Calu3 (cell line): ENCODE data around the gene ARFGAP2. TPM values are rescaled to one million over a fixed set of nuclear protein-coding genes. Genes with fewer than 3 reads are reported as not detected.
A peak's percentile ranks its signal among the peaks of the same experiment; 100 is the strongest.

Source experiments
- Bru-seq: library from RNA; stranded (reverse); fragments of 400-500 nt; gene quantifications from one replicate; lab custom pipeline; 2021; lab: Mats Ljungman, UMichigan
- BruChase-seq, 2 experiments: library from RNA; stranded (reverse); fragments of 400-500 nt; gene quantifications; one replicate each; lab custom pipeline; 2021; lab: Mats Ljungman, UMichigan
- BruUV-seq: library from RNA; stranded (reverse); fragments of 400-500 nt; replicated peaks from 2 replicates; lab custom pipeline; 2021; lab: Mats Ljungman, UMichigan
- CTCF ChIA-PET: fragments of 300-600 bp; sonication (Branson Sonifier 250); formaldehyde crosslinking; loops from one replicate; lab custom pipeline; 2022; ENCODE audit warnings: antibody characterized with exemption; lab: Charles Lee
- DNase-seq: peaks from one replicate; pipeline ENCODE4 v3.0.0; 2022
- H3K27ac Mint-ChIP-seq: one replicate; pipeline ENCODE4 v1.8.0; 2022; ENCODE audit warnings: mixed read lengths; ENCODE audit not compliant: unreplicated experiment
- H3K27me3 Mint-ChIP-seq: one replicate; pipeline ENCODE4 v1.8.0; 2022; ENCODE audit warnings: mixed read lengths; ENCODE audit not compliant: unreplicated experiment
- H3K36me3 Mint-ChIP-seq: one replicate; pipeline ENCODE4 v1.8.0; 2022; ENCODE audit warnings: mild to moderate bottlenecking, moderate library complexity, mixed read lengths; ENCODE audit not compliant: insufficient read depth, unreplicated experiment
- H3K4me1 Mint-ChIP-seq: one replicate; pipeline ENCODE4 v1.8.0; 2022; ENCODE audit warnings: mild to moderate bottlenecking, low read depth, mixed read lengths; ENCODE audit not compliant: unreplicated experiment
- H3K4me3 Mint-ChIP-seq: one replicate; pipeline ENCODE4 v1.8.0; 2022; ENCODE audit warnings: mild to moderate bottlenecking, low read depth, moderate library complexity, mixed read lengths; ENCODE audit not compliant: unreplicated experiment
- H3K9me3 Mint-ChIP-seq: one replicate; pipeline ENCODE4 v1.8.0; 2022; ENCODE audit warnings: low read depth, mixed read lengths; ENCODE audit not compliant: unreplicated experiment
- intact Hi-C: fragments of 100-400 bp; cut with micrococcal nuclease; formaldehyde crosslinking; loops from one replicate; pipeline ENCODE4 v1.10.0; 2022; ENCODE audit not compliant: unreplicated experiment
- long read RNA-seq: library from polyadenylated mRNA; stranded (forward); transcript quantifications from one replicate; pipeline ENCODE4 v2.0.0, GENCODE V29; 2022
- total RNA-seq: library from RNA; stranded (reverse); gene quantifications from 2 replicates; pipeline ENCODE4 v1.2.3, GENCODE V29; 2022
- TF ChIP-seq, protein P1 (sequence below): fragments of 200-600 bp; IDR thresholded peaks from one replicate; pipeline ENCODE4 v1.8.0; 2022; ENCODE audit warnings: antibody characterized with exemption; ENCODE audit not compliant: unreplicated experiment

The ARFGAP2 gene
- total RNA-seq (108 and 121 TPM in 2 replicates), Bru-seq, nascent RNA (percentile 89 among the genes with signal in this experiment), BruChase-seq, experiment 1, labeled RNA remaining after a 6-hour chase (percentile 91 among the genes with signal in this experiment), BruChase-seq, experiment 2, labeled RNA remaining after a 2-hour chase (percentile 94 among the genes with signal in this experiment)
- long read RNA-seq, transcript ARFGAP2-205 (16 exons, 2,976 nt): major isoform, 14 of 138 reads
- long read RNA-seq, transcript ARFGAP2-209 (3 exons, 1,723 nt): minor isoform, 6 of 138 reads
- long read RNA-seq, partial matches to known transcripts: 9 of 138 reads
- long read RNA-seq, other reads (novel, unspliced or antisense): 106 of 138 reads

DNA sequence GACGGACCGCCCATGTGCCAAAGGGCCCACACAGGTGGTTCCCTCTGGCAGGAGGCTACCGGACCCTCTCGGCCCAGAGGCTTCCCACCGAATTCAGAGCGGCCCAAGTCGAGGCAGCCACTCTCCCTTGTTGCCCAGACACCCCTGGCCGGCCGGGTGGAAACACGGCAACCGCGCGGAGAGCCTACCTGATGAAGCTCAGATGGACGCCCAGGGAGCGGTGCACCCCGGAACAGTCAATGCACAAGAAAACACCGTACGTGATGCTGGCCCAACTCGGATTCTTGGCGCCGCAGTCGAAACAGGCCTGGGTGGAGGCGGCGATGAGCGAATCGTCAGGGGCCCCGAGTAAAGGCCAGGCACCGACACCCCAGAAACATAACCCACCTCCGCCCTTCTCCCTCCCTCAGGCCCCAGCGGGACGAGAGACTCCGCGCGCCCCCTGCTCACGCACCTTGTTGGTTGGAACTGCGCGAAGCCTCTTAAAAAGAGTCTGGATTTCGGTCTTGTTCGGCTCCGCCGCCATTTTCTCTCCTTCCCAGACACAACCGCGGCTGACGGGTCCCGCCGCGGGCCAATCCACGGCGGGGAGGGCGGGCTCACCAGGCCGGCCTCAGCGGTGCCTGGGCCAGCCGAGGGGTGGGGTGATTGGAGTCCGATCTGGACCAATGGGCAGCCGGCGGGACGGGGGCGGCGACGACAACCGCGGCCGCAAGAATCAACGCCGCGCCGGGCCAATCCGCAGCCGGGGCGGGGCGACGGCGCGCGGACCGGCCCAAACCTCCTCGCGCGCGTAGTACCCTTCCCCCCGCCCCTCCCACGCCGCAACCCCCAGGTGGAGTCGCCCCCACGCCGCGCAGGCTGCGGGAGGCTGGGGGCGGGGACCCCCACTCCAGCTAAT lies at the start of gene ARFGAP2:
Gene ARFGAP2 (minus strand): TSS at position 552 of the 901 bp plus-strand sequence. CDS start 26 bp downstream, at position 526.
- peak; percentile 99 for DNase-seq
- CTCF ChIA-PET: interaction anchor here (1.9 to 3.8 kb wide), 2 partner anchors 11 to 82 kb away, joined by 4 to 22 read pairs; partner anchors contain the start of gene NR1H3
- Mint-ChIP-seq H3K27me3 (no peaks in the 10 kb centered on the region), H3K9me3 (no peaks in the 10 kb centered on the region), H3K27ac (peak within 1 kb of the TSS; percentile 99), H3K36me3 (peaks cover 68% of the 10 kb centered on the region), H3K4me1 (peaks cover 23% of the 10 kb centered on the region), H3K4me3 (peak within 1 kb of the TSS; percentile 98)
- intact Hi-C loops: loop anchor here (2.0 to 5.0 kb wide), 3 partner anchors 36 to 181 kb away; partner anchors contain the start of gene DDB2
- TSS peak; percentile 62 for BruUV-seq
- TF ChIP-seq, protein P1, sequence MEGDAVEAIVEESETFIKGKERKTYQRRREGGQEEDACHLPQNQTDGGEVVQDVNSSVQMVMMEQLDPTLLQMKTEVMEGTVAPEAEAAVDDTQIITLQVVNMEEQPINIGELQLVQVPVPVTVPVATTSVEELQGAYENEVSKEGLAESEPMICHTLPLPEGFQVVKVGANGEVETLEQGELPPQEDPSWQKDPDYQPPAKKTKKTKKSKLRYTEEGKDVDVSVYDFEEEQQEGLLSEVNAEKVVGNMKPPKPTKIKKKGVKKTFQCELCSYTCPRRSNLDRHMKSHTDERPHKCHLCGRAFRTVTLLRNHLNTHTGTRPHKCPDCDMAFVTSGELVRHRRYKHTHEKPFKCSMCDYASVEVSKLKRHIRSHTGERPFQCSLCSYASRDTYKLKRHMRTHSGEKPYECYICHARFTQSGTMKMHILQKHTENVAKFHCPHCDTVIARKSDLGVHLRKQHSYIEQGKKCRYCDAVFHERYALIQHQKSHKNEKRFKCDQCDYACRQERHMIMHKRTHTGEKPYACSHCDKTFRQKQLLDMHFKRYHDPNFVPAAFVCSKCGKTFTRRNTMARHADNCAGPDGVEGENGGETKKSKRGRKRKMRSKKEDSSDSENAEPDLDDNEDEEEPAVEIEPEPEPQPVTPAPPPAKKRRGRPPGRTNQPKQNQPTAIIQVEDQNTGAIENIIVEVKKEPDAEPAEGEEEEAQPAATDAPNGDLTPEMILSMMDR: no peak

DNA sequence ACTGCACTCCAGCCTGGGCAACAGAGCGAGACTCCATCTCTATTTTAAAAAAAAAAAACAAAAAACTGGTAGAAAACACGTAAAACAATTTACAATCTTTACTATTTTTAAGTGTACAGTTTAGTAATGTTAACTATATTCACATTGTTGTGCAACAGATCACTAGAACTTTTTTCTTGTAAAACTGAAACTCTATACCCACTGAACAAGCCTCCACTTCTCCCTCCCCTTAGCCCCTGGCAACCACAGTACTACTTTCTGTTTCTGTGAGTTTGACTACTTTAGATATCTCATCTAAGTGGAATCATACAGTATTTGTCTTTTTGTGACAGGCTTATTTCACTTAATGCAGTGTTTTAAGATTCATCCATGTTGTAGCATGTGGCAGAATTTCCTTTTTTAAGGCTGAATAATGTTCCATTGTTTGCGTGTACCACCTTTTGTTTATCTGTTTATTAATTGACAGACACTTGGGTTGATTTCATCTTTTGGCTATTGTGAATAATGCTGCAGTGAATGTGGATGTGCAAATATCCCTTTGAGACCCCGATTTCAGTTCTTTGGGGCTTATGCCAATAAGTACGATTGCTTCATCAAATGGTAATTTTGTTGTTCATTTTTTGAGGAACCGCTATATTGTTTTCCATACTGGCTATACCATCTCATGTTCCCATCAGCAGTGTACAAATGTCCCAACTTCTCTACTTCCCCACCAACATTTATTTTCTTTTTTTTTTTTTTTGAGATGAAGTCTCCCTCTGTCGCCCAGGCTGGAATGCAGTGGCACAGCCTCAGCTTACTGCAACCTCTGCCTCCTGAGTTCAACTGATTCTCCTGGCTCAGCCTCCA lies 49.1 kb upstream of the ARFGAP2 start:
- no peak overlapping the region for H3K4me3 Mint-ChIP-seq
- BruUV-seq: no TSS peak
- DNase-seq: no peak
- no peaks in the 10 kb centered on the region for H3K36me3 Mint-ChIP-seq
- intact Hi-C loops: no loop called here
- H3K9me3 Mint-ChIP-seq: no peaks in the 10 kb centered on the region
- TF ChIP-seq, protein P1: no peak
- H3K4me1 Mint-ChIP-seq: peaks cover under 1% of the 10 kb centered on the region
- no peaks in the 10 kb centered on the region for H3K27me3 Mint-ChIP-seq
- no peak overlapping the region for H3K27ac Mint-ChIP-seq
- CTCF ChIA-PET: no interaction called here

DNA sequence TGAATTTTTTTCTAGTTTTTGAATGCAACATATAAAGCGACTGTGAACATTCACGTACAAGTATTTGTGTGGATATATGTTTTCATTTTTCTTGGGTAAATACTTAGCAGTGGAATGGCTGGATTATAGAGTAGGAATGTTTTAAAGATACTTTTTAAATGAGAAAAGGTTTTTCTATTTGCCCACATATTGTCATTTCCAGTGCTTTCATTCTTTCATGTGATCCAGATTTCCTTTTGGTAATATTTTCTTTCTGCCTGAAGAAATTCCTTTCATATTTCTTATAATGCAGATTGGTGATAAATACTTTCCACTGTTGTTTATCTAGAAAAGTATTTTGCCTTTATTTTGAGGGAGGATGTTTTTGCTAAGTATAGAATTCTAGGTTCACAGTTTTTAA lies 46.0 kb upstream of the ARFGAP2 start:
- H3K4me3 Mint-ChIP-seq: no peak overlapping the region
- no peak for DNase-seq
- no peaks in the 10 kb centered on the region for H3K27me3 Mint-ChIP-seq
- intact Hi-C loops: no loop called here
- peaks cover 7% of the 10 kb centered on the region for H3K36me3 Mint-ChIP-seq
- TF ChIP-seq, protein P1: no peak
- CTCF ChIA-PET: no interaction called here
- BruUV-seq: no TSS peak
- H3K4me1 Mint-ChIP-seq: peaks cover 22% of the 10 kb centered on the region
- no peak overlapping the region for H3K27ac Mint-ChIP-seq
- H3K9me3 Mint-ChIP-seq: no peaks in the 10 kb centered on the region
